K562 (cell line): ENCODE data around the gene SESN3. TPM values are rescaled to one million over a fixed set of nuclear protein-coding genes. Genes with fewer than 3 reads are reported as not detected.

Source experiments
- ATAC-seq: fragments of 200-7000 bp; cut with Tn5 transposase; 3 replicates; pipeline ENCODE4 v1.9.1; 2020; ENCODE audit warnings: moderate library complexity
- BruUV-seq: library from RNA; stranded (reverse); fragments of 400-500 nt; replicated peaks from 2 replicates; lab custom pipeline; 2021; lab: Mats Ljungman, UMichigan
- CTCF ChIA-PET: fragments of 300-600 bp; formaldehyde crosslinking; extraction: SDS; loops from one replicate; lab custom pipeline; 2021; ENCODE audit warnings: low intra/inter-chr PET ratio; lab: Yijun Ruan, JAX
- POLR2A ChIA-PET: fragments of 300-600, 350-650 bp; sonication (Branson Sonifier 250); formaldehyde crosslinking; extraction: SDS; loops from one replicate; lab custom pipeline; 2021; ENCODE audit warnings: antibody characterized with exemption, inconsistent platforms; lab: Yijun Ruan, JAX
- DNase-seq, 4 experiments: peaks; one replicate each; pipeline versions ENCODE4 v3.0.0 to v3.0.0-alpha.2; 2011 to 2018; ENCODE audit warnings: low spot score in 3 of 4, mixed read lengths in 3 of 4; ENCODE audit errors: extremely low read depth in 1 of 4
- FAIRE-seq: peaks from 2 replicates; lab custom pipeline; 2011; peaks lifted over from hg19 to GRCh38; lab: Jason Lieb, UNC
- H2AFZ ChIP-seq: 2 replicates; pipeline ENCODE4 v1.6.0; 2011; ENCODE audit warnings: low read depth, low read length, control low read depth, inconsistent platforms
- H3K27ac ChIP-seq: fragments of 200-600 bp; 3 replicates; pipeline ENCODE4 v1.8.0; 2011; ENCODE audit warnings: low read depth, mild to moderate bottlenecking, control low read depth, inconsistent platforms, low read length, moderate library complexity, mixed read lengths; ENCODE audit errors: extremely low read depth
- H3K27me3 ChIP-seq, 2 experiments: fragments of 300-600 bp in 1 of 2; 2 replicates in 1 of 2; 3 replicates in 1 of 2; pipeline versions ENCODE4 v1.6.0 to v1.8.0; 2011; ENCODE audit warnings: inconsistent platforms in 2 of 2, low read length in 2 of 2, mild to moderate bottlenecking in 1 of 2, mixed read lengths in 1 of 2, moderate library complexity in 1 of 2; ENCODE audit not compliant: control insufficient read depth in 2 of 2, insufficient read depth in 2 of 2
- H3K36me3 ChIP-seq: fragments of 300-600 bp; 3 replicates; pipeline ENCODE4 v1.8.0; 2011; ENCODE audit warnings: mild to moderate bottlenecking, low read length, inconsistent platforms; ENCODE audit not compliant: control insufficient read depth, insufficient read depth
- H3K4me1 ChIP-seq, 2 experiments: fragments of 200-600 bp in 1 of 2; replicated peaks in 1 of 2; 2 replicates in 1 of 2; 3 replicates in 1 of 2; pipeline versions ENCODE4 v1.5.1 to v1.8.0; 2011; ENCODE audit warnings: inconsistent platforms in 2 of 2, low read length in 2 of 2, mild to moderate bottlenecking in 1 of 2, mixed read lengths in 1 of 2, moderate library complexity in 1 of 2; ENCODE audit not compliant: control insufficient read depth in 2 of 2, insufficient read depth in 2 of 2
- H3K4me2 ChIP-seq: 2 replicates; pipeline ENCODE4 v1.6.1; 2011; ENCODE audit warnings: low read length, control low read depth, inconsistent platforms, mixed read lengths; ENCODE audit not compliant: insufficient read depth
- H3K4me3 ChIP-seq: fragments of 200-600 bp; sonication (generic), shearing (Covaris generic); 2 replicates; pipeline ENCODE4 v1.5.1; 2016; ENCODE audit warnings: control low read depth, inconsistent platforms
- H3K79me2 ChIP-seq: fragments of 200-600 bp; 3 replicates; pipeline ENCODE4 v1.8.0; 2011; ENCODE audit warnings: low read length, inconsistent platforms; ENCODE audit not compliant: control insufficient read depth, insufficient read depth
- H3K9ac ChIP-seq, 2 experiments: 2 replicates each; pipeline versions ENCODE4 v1.6.0 to v1.6.1; 2011; ENCODE audit warnings: low read depth in 2 of 2, low read length in 2 of 2, control low read depth in 1 of 2, inconsistent platforms in 1 of 2, mild to moderate bottlenecking in 1 of 2, mixed read lengths in 1 of 2; ENCODE audit not compliant: insufficient read depth in 1 of 2
- H3K9me1 ChIP-seq: one replicate; pipeline ENCODE4 v1.6.0; 2011; ENCODE audit warnings: inconsistent platforms, mild to moderate bottlenecking, low read length, moderate library complexity; ENCODE audit not compliant: control insufficient read depth, insufficient read depth
- H3K9me3 ChIP-seq: replicated peaks from 2 replicates; pipeline ENCODE4 v1.5.1; 2011; ENCODE audit warnings: low read depth, low read length, inconsistent platforms; ENCODE audit not compliant: control insufficient read depth, insufficient read depth
- H4K20me1 ChIP-seq: replicated peaks from 2 replicates; pipeline ENCODE4 v1.6.1; 2011; ENCODE audit warnings: low read length, inconsistent platforms, mixed read lengths; ENCODE audit not compliant: control insufficient read depth, insufficient read depth
- BRF1 ChIP-seq: IDR thresholded peaks from 3 replicates; pipeline ENCODE4 v1.6.1; 2011; ENCODE audit warnings: borderline replicate concordance, mild to moderate bottlenecking; ENCODE audit not compliant: insufficient read length; ENCODE audit errors: extremely low read depth
- HEY1 ChIP-seq: fragments of 250-450 bp; sonication (Bioruptor Pico); IDR thresholded peaks from 2 replicates; pipeline ENCODE4 v1.5.0; 2020; ENCODE audit warnings: mild to moderate bottlenecking, moderate library complexity, borderline replicate concordance
- MAFK ChIP-seq: IDR thresholded peaks from 2 replicates; pipeline ENCODE4 v1.6.1; 2011; ENCODE audit warnings: low read length, improper control_type of control experiment
- MED1 ChIP-seq: sonication (generic); formaldehyde crosslinking; IDR thresholded peaks from 2 replicates; pipeline ENCODE4 v1.8.1; 2023; ENCODE audit warnings: missing genetic modification reagents, borderline replicate concordance
- RBM14 ChIP-seq: fragments of 200-400 bp; formaldehyde crosslinking; IDR thresholded peaks from 2 replicates; pipeline ENCODE4 v1.6.1; 2018; ENCODE audit warnings: low read depth, mild to moderate bottlenecking, low read length, moderate library complexity, borderline replicate concordance; ENCODE audit not compliant: insufficient read depth
- SIN3B ChIP-seq: fragments of 450-650 bp; IDR thresholded peaks from 2 replicates; pipeline ENCODE4 v1.6.1; 2017; ENCODE audit warnings: low read depth, mild to moderate bottlenecking, moderate library complexity
- TEAD1 ChIP-seq, 2 experiments: fragments of 450-650 bp in 1 of 2; sonication (generic) in 1 of 2; formaldehyde crosslinking; IDR thresholded peaks; 2 replicates each; pipeline versions ENCODE4 v1.4.0 to v1.8.0; 2020 to 2022; ENCODE audit warnings: mild to moderate bottlenecking in 2 of 2, missing genetic modification reagents in 1 of 2
- TOE1 ChIP-seq, 2 experiments: fragments of 450-650 bp in 1 of 2; sonication (generic) in 1 of 2; formaldehyde crosslinking in 1 of 2; IDR thresholded peaks; 2 replicates each; pipeline versions ENCODE4 v1.7.1 to v1.8.0; 2016 to 2022; ENCODE audit warnings: borderline replicate concordance in 2 of 2, mild to moderate bottlenecking in 2 of 2, antibody characterized with exemption in 1 of 2, inconsistent platforms in 1 of 2, low read depth in 1 of 2, missing genetic modification reagents in 1 of 2, moderate library complexity in 1 of 2
- WHSC1 ChIP-seq: IDR thresholded peaks from one replicate; pipeline ENCODE4 v1.6.1; 2012; ENCODE audit warnings: low read length, control low read depth, inconsistent platforms
- ZBTB1 ChIP-seq: sonication (generic); formaldehyde crosslinking; IDR thresholded peaks from 2 replicates; pipeline ENCODE4 v1.8.1; 2023; ENCODE audit warnings: missing genetic modification reagents, low read depth, mild to moderate bottlenecking, borderline replicate concordance
- ZFPM2 ChIP-seq: fragments of 250-450 bp; sonication (Bioruptor Pico); IDR thresholded peaks from 2 replicates; pipeline ENCODE4 v1.5.1; 2022; ENCODE audit warnings: mild to moderate bottlenecking
- ZNF224 ChIP-seq: sonication (generic); formaldehyde crosslinking; IDR thresholded peaks from 2 replicates; pipeline ENCODE4 v1.8.0; 2022; ENCODE audit warnings: mild to moderate bottlenecking, missing genetic modification reagents
- ZNF232 ChIP-seq: sonication (generic); formaldehyde crosslinking; IDR thresholded peaks from 2 replicates; pipeline ENCODE4 v1.8.0; 2022; ENCODE audit warnings: mild to moderate bottlenecking, missing genetic modification reagents
- ZNF239 ChIP-seq: fragments of 250-450 bp; sonication (Bioruptor Pico); IDR thresholded peaks from 2 replicates; pipeline ENCODE4 v1.4.0; 2020; ENCODE audit warnings: mild to moderate bottlenecking
- WGBS: fragments of 100-300 bp; shearing (Covaris generic); methylation state at CpG from one replicate; pipeline ENCODE4 v1.1.6; 2016; ENCODE audit warnings: low coverage, mixed read lengths; ENCODE audit not compliant: insufficient coverage; ENCODE audit errors: missing lambda C conversion rate; 5-methylcytosine and 5-hydroxymethylcytosine counted together
- in situ Hi-C: fragments of 300-500 bp; cut with MboI; formaldehyde crosslinking; loops from 4 replicates; pipeline ENCODE4 v1.15.0; 2018; ENCODE audit warnings: inconsistent platforms, mixed read lengths
- intact Hi-C: fragments of 100-400 bp; cut with micrococcal nuclease; formaldehyde crosslinking; loops from 2 replicates; pipeline ENCODE4 v1.14.2; 2022
- polyA plus RNA-seq, 8 experiments: library from polyadenylated mRNA; depleted of rRNA in 4 of 8; stranded (reverse) in 5 of 8; unstranded in 3 of 8; fragments of >200 nt; fragmentation: Nextera tagmentation in 2 of 8; fragmentation: Illumina TruSeq in 1 of 8; extraction: Ambion mirVana in 2 of 8; extraction: Trizol in 1 of 8; gene quantifications; 2 replicates each; pipeline versions ENCODE4 v1.2.1 to v1.2.3, GENCODE V29; 2011 to 2014; ENCODE audit warnings: inconsistent platforms in 1 of 8, missing spikeins in 1 of 8
- total RNA-seq, 7 experiments: library from RNA; depleted of rRNA in 6 of 7; stranded (reverse); fragments of >200 nt in 6 of 7; fragmentation: Illumina TruSeq in 2 of 7; extraction: Trizol in 2 of 7; gene quantifications; 2 replicates each; pipeline versions ENCODE4 v1.2.1 to v1.2.3, GENCODE V29; 2011 to 2021; ENCODE audit warnings: low replicate concordance in 1 of 7
- TF ChIP-seq, protein P1 (sequence below): fragments of 250-450 bp; sonication (Bioruptor Pico); IDR thresholded peaks from 2 replicates; pipeline ENCODE4 v1.8.0; 2021; ENCODE audit warnings: moderate library complexity, mild to moderate bottlenecking, inconsistent platforms
- TF ChIP-seq, protein P2 (sequence below): fragments of 200-400 bp; formaldehyde crosslinking; IDR thresholded peaks from 2 replicates; pipeline ENCODE4 v1.6.1; 2017; ENCODE audit warnings: mild to moderate bottlenecking, low read depth, low read length, moderate library complexity
- TF ChIP-seq, protein P3 (sequence below): sonication (generic); formaldehyde crosslinking; IDR thresholded peaks from 2 replicates; pipeline ENCODE4 v1.8.0; 2022; ENCODE audit warnings: mild to moderate bottlenecking, missing genetic modification reagents, borderline replicate concordance

SESN3 gene
- total and polyA plus RNA-seq, 9 of the 15 experiments (the other 6 are each of a cell fraction or from before 2014, with no cell fraction given): 0.44 to 2.6 (median 1.5) TPM

DNA sequence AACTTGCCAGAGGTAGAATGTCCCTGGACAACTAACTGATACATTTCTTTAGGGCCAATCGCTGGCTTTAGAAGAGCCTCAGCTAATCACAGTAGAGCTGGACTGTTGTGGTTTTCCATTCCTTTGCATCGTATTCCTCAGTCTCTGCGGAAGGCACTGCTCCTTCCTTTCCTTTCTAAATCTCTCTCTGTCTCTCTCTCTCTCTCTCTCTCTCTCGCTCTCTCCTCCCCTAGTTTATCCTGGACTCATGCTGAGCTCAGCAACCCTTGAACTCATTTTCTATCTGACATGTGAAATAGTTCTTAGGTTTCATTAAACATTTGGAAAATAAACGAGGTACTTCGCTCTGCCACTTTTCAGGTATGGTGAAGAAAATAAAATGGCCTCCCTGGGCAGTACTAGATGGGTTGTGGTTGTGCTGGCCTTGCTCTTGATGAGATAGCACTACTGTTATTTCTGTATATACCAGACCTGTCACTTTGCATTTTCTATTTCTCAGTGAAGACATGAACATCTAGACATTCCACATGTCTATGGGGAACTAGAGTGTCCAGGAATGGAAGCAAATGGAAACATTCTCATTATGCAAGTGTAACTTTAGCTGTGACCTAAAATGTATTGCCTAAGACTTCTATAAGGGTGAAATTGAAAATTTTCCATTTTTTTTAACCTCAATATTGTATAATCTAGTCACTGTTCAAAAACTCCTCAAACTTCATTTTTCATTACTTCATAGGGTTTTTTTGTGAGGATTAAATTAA lies 12.0 kb upstream of the SESN3 start:
- ChIA-PET POLR2A (interaction anchor here (1.7 to 1.9 kb wide), 2 partner anchors 12 to 14 kb away, joined by 5 to 6 read pairs; partner anchors contain the start of gene SESN3), CTCF (no interaction called here)
- no TSS peak for BruUV-seq
- H3K27ac ChIP-seq: no peak overlapping the region
- no peak overlapping the region for H3K9ac ChIP-seq
- intact Hi-C loops: no loop called here
- no peaks in the 10 kb centered on the region for H3K27me3 ChIP-seq
- no peak overlapping the region for H3K4me2 ChIP-seq
- H3K4me3 ChIP-seq: no peak overlapping the region
- H2AFZ ChIP-seq: peak overlapping the region; percentile 46
- H3K4me1 ChIP-seq: no peaks in the 10 kb centered on the region; a peak in 1 of 5 replicates
- no peaks in the 10 kb centered on the region for H3K36me3 ChIP-seq
- in situ Hi-C loops: no loop called here
- ATAC-seq (no peak), DNase-seq (no peak), FAIRE-seq (no peak)
- no peaks in the 10 kb centered on the region for H4K20me1 ChIP-seq
- H3K79me2 ChIP-seq: no peaks in the 10 kb centered on the region
- H3K9me1 ChIP-seq: no peaks in the 10 kb centered on the region
- H3K9me3 ChIP-seq: no peaks in the 10 kb centered on the region
- 9% methylated on average over 5 of the region's 6 CpGs for WGBS
- TF ChIP-seq TEAD1 (CRISPR knock-in tag; IDR thresholded peaks at IDR 0.05) (no peak), ZNF224 (CRISPR knock-in tag) (no peak), ZBTB1 (no peak), ZFPM2 (no peak), TOE1 (IDR thresholded peaks at IDR 0.05; ENCODE audit: borderline replicate concordance) (no peak), TOE1 (CRISPR knock-in tag; IDR thresholded peaks at IDR 0.05; ENCODE audit: borderline replicate concordance, low read depth) (no peak), ZNF232 (CRISPR knock-in tag) (no peak), RBM14 (no peak), MED1 (no peak), BRF1 (no peak), HEY1 (CRISPR knock-in tag) (no peak), WHSC1 (no peak), SIN3B (no peak), MAFK (no peak), ZNF239 (CRISPR knock-in tag) (no peak)
- TF ChIP-seq, protein P1, sequence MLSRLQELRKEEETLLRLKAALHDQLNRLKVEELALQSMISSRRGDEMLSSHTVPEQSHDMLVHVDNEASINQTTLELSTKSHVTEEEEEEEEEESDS (CRISPR knock-in tag): no peak
- TF ChIP-seq, protein P2, sequence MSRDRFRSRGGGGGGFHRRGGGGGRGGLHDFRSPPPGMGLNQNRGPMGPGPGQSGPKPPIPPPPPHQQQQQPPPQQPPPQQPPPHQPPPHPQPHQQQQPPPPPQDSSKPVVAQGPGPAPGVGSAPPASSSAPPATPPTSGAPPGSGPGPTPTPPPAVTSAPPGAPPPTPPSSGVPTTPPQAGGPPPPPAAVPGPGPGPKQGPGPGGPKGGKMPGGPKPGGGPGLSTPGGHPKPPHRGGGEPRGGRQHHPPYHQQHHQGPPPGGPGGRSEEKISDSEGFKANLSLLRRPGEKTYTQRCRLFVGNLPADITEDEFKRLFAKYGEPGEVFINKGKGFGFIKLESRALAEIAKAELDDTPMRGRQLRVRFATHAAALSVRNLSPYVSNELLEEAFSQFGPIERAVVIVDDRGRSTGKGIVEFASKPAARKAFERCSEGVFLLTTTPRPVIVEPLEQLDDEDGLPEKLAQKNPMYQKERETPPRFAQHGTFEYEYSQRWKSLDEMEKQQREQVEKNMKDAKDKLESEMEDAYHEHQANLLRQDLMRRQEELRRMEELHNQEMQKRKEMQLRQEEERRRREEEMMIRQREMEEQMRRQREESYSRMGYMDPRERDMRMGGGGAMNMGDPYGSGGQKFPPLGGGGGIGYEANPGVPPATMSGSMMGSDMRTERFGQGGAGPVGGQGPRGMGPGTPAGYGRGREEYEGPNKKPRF: no peak
- TF ChIP-seq, protein P3, sequence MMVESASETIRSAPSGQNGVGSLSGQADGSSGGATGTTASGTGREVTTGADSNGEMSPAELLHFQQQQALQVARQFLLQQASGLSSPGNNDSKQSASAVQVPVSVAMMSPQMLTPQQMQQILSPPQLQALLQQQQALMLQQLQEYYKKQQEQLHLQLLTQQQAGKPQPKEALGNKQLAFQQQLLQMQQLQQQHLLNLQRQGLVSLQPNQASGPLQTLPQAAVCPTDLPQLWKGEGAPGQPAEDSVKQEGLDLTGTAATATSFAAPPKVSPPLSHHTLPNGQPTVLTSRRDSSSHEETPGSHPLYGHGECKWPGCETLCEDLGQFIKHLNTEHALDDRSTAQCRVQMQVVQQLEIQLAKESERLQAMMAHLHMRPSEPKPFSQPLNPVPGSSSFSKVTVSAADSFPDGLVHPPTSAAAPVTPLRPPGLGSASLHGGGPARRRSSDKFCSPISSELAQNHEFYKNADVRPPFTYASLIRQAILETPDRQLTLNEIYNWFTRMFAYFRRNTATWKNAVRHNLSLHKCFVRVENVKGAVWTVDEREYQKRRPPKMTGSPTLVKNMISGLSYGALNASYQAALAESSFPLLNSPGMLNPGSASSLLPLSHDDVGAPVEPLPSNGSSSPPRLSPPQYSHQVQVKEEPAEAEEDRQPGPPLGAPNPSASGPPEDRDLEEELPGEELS (CRISPR knock-in tag): no peak
